K562 (cell line): ENCODE measurements around the gene NR1H3. TPM values are rescaled to one million over a fixed set of nuclear protein-coding genes. Genes with fewer than 3 reads are reported as not detected.

Source experiments
- ATAC-seq: fragments of 200-7000 bp; cut with Tn5 transposase; 3 replicates; pipeline ENCODE4 v1.9.1; 2020; ENCODE audit warnings: moderate library complexity
- BruUV-seq: library from RNA; stranded (reverse); fragments of 400-500 nt; replicated peaks from 2 replicates; lab custom pipeline; 2021; lab: Mats Ljungman, UMichigan
- CTCF ChIA-PET: fragments of 300-600 bp; formaldehyde crosslinking; extraction: SDS; loops from one replicate; lab custom pipeline; 2021; ENCODE audit warnings: low intra/inter-chr PET ratio; lab: Yijun Ruan, JAX
- POLR2A ChIA-PET: fragments of 300-600, 350-650 bp; sonication (Branson Sonifier 250); formaldehyde crosslinking; extraction: SDS; loops from one replicate; lab custom pipeline; 2021; ENCODE audit warnings: antibody characterized with exemption, inconsistent platforms; lab: Yijun Ruan, JAX
- DNase-seq, 4 experiments: peaks; one replicate each; pipeline versions ENCODE4 v3.0.0 to v3.0.0-alpha.2; 2011 to 2018; ENCODE audit warnings: low spot score in 3 of 4, mixed read lengths in 3 of 4; ENCODE audit errors: extremely low read depth in 1 of 4
- FAIRE-seq: peaks from 2 replicates; lab custom pipeline; 2011; peaks lifted over from hg19 to GRCh38; lab: Jason Lieb, UNC
- H2AFZ ChIP-seq: 2 replicates; pipeline ENCODE4 v1.6.0; 2011; ENCODE audit warnings: low read depth, low read length, control low read depth, inconsistent platforms
- H3K27ac ChIP-seq: fragments of 200-600 bp; 3 replicates; pipeline ENCODE4 v1.8.0; 2011; ENCODE audit warnings: low read depth, mild to moderate bottlenecking, control low read depth, inconsistent platforms, low read length, moderate library complexity, mixed read lengths; ENCODE audit errors: extremely low read depth
- H3K27me3 ChIP-seq, 2 experiments: fragments of 300-600 bp in 1 of 2; 2 replicates in 1 of 2; 3 replicates in 1 of 2; pipeline versions ENCODE4 v1.6.0 to v1.8.0; 2011; ENCODE audit warnings: inconsistent platforms in 2 of 2, low read length in 2 of 2, mild to moderate bottlenecking in 1 of 2, mixed read lengths in 1 of 2, moderate library complexity in 1 of 2; ENCODE audit not compliant: control insufficient read depth in 2 of 2, insufficient read depth in 2 of 2
- H3K36me3 ChIP-seq: fragments of 300-600 bp; 3 replicates; pipeline ENCODE4 v1.8.0; 2011; ENCODE audit warnings: mild to moderate bottlenecking, low read length, inconsistent platforms; ENCODE audit not compliant: control insufficient read depth, insufficient read depth
- H3K4me1 ChIP-seq, 2 experiments: fragments of 200-600 bp in 1 of 2; replicated peaks in 1 of 2; 2 replicates in 1 of 2; 3 replicates in 1 of 2; pipeline versions ENCODE4 v1.5.1 to v1.8.0; 2011; ENCODE audit warnings: inconsistent platforms in 2 of 2, low read length in 2 of 2, mild to moderate bottlenecking in 1 of 2, mixed read lengths in 1 of 2, moderate library complexity in 1 of 2; ENCODE audit not compliant: control insufficient read depth in 2 of 2, insufficient read depth in 2 of 2
- H3K4me2 ChIP-seq: 2 replicates; pipeline ENCODE4 v1.6.1; 2011; ENCODE audit warnings: low read length, control low read depth, inconsistent platforms, mixed read lengths; ENCODE audit not compliant: insufficient read depth
- H3K4me3 ChIP-seq: fragments of 200-600 bp; sonication (generic), shearing (Covaris generic); 2 replicates; pipeline ENCODE4 v1.5.1; 2016; ENCODE audit warnings: control low read depth, inconsistent platforms
- H3K79me2 ChIP-seq: fragments of 200-600 bp; 3 replicates; pipeline ENCODE4 v1.8.0; 2011; ENCODE audit warnings: low read length, inconsistent platforms; ENCODE audit not compliant: control insufficient read depth, insufficient read depth
- H3K9ac ChIP-seq, 2 experiments: 2 replicates each; pipeline versions ENCODE4 v1.6.0 to v1.6.1; 2011; ENCODE audit warnings: low read depth in 2 of 2, low read length in 2 of 2, control low read depth in 1 of 2, inconsistent platforms in 1 of 2, mild to moderate bottlenecking in 1 of 2, mixed read lengths in 1 of 2; ENCODE audit not compliant: insufficient read depth in 1 of 2
- H3K9me1 ChIP-seq: one replicate; pipeline ENCODE4 v1.6.0; 2011; ENCODE audit warnings: inconsistent platforms, mild to moderate bottlenecking, low read length, moderate library complexity; ENCODE audit not compliant: control insufficient read depth, insufficient read depth
- H3K9me3 ChIP-seq: replicated peaks from 2 replicates; pipeline ENCODE4 v1.5.1; 2011; ENCODE audit warnings: low read depth, low read length, inconsistent platforms; ENCODE audit not compliant: control insufficient read depth, insufficient read depth
- H4K20me1 ChIP-seq: replicated peaks from 2 replicates; pipeline ENCODE4 v1.6.1; 2011; ENCODE audit warnings: low read length, inconsistent platforms, mixed read lengths; ENCODE audit not compliant: control insufficient read depth, insufficient read depth
- CEBPG ChIP-seq, 3 experiments: fragments of 200-800 bp in 1 of 3; sonication (Bioruptor generic) in 1 of 3; sonication (generic) in 1 of 3; formaldehyde crosslinking in 1 of 3; IDR thresholded peaks in 2 of 3; conservative IDR thresholded peaks in 1 of 3; 2 replicates each; pipeline versions ENCODE4 v1.6.1 to v1.8.0; 2016 to 2022; ENCODE audit warnings: missing compliant biosample characterization in 2 of 3, missing genetic modification characterization in 2 of 3, mild to moderate bottlenecking in 1 of 3, missing genetic modification reagents in 1 of 3
- EHMT2 ChIP-seq: fragments of 450-650 bp; IDR thresholded peaks from 2 replicates; pipeline ENCODE4 v1.6.1; 2018; ENCODE audit warnings: antibody characterized with exemption
- GATAD2A ChIP-seq: fragments of 450-650 bp; IDR thresholded peaks from 2 replicates; pipeline ENCODE4 v1.6.1; 2017
- MCM3 ChIP-seq: fragments of 450-650 bp; IDR thresholded peaks from 2 replicates; pipeline ENCODE4 v1.6.1; 2016
- MIER1 ChIP-seq: fragments of 450-650 bp; IDR thresholded peaks from 2 replicates; pipeline ENCODE4 v1.6.1; 2016; ENCODE audit warnings: antibody characterized with exemption, mild to moderate bottlenecking, low read depth
- REST ChIP-seq, 2 experiments: fragments of 450-650 bp; formaldehyde crosslinking in 1 of 2; IDR thresholded peaks; 2 replicates each; pipeline versions ENCODE4 v1.4.0 to v1.6.1; 2014 to 2020; ENCODE audit warnings: mild to moderate bottlenecking in 2 of 2, borderline replicate concordance in 1 of 2, low read depth in 1 of 2
- SIN3A ChIP-seq, 2 experiments: fragments of 150-350 bp in 1 of 2; IDR thresholded peaks; 2 replicates each; pipeline ENCODE4 v1.6.1; 2011 to 2016; ENCODE audit warnings: borderline replicate concordance in 2 of 2, low read depth in 2 of 2, low read length in 2 of 2, mild to moderate bottlenecking in 2 of 2, moderate library complexity in 2 of 2; ENCODE audit not compliant: control insufficient read depth in 1 of 2
- SOX6 ChIP-seq: fragments of 450-650 bp; IDR thresholded peaks from 2 replicates; pipeline ENCODE4 v1.6.1; 2014; ENCODE audit warnings: mild to moderate bottlenecking
- ZKSCAN1 ChIP-seq: fragments of 150-350 bp; IDR thresholded peaks from 2 replicates; pipeline ENCODE4 v1.6.1; 2016; ENCODE audit warnings: low read depth, low read length
- WGBS: fragments of 100-300 bp; shearing (Covaris generic); methylation state at CpG from one replicate; pipeline ENCODE4 v1.1.6; 2016; ENCODE audit warnings: low coverage, mixed read lengths; ENCODE audit not compliant: insufficient coverage; ENCODE audit errors: missing lambda C conversion rate; 5-methylcytosine and 5-hydroxymethylcytosine counted together
- in situ Hi-C: fragments of 300-500 bp; cut with MboI; formaldehyde crosslinking; loops from 4 replicates; pipeline ENCODE4 v1.15.0; 2018; ENCODE audit warnings: inconsistent platforms, mixed read lengths
- intact Hi-C: fragments of 100-400 bp; cut with micrococcal nuclease; formaldehyde crosslinking; loops from 2 replicates; pipeline ENCODE4 v1.14.2; 2022
- polyA plus RNA-seq, 8 experiments: library from polyadenylated mRNA; depleted of rRNA in 4 of 8; stranded (reverse) in 5 of 8; unstranded in 3 of 8; fragments of >200 nt; fragmentation: Nextera tagmentation in 2 of 8; fragmentation: Illumina TruSeq in 1 of 8; extraction: Ambion mirVana in 2 of 8; extraction: Trizol in 1 of 8; gene quantifications; 2 replicates each; pipeline versions ENCODE4 v1.2.1 to v1.2.3, GENCODE V29; 2011 to 2014; ENCODE audit warnings: inconsistent platforms in 1 of 8, missing spikeins in 1 of 8
- total RNA-seq, 7 experiments: library from RNA; depleted of rRNA in 6 of 7; stranded (reverse); fragments of >200 nt in 6 of 7; fragmentation: Illumina TruSeq in 2 of 7; extraction: Trizol in 2 of 7; gene quantifications; 2 replicates each; pipeline versions ENCODE4 v1.2.1 to v1.2.3, GENCODE V29; 2011 to 2021; ENCODE audit warnings: low replicate concordance in 1 of 7
- TF ChIP-seq, protein P1 (sequence below): sonication (generic); IDR thresholded peaks from 2 replicates; pipeline ENCODE4 v1.6.1; 2016

NR1H3 gene
- total and polyA plus RNA-seq, 9 of the 15 experiments (the other 6 are each of a cell fraction or from before 2014, with no cell fraction given) = 8.2 to 26.0 (median 11.9) TPM

DNA sequence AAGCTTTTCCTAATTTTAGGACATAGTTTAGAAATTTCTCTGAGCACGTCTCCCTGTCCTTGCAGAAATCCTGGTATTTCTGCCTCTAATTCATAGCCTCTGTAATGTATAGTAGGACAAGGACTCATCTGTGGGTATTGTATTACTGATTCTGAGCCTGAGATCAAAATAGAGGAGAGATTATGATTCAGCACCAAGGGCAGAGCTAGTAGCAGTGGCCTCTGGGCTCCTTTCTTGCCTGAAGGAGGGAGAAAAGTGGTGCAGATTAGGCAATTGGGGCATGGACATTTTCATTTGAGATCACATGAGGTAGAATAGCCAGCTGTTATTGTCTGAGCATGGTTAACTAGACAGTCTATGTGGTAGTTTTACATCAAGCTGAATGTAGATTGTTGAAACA is 14.9 kb downstream of the NR1H3 start:
- H3K27ac ChIP-seq = no peak overlapping the region
- FAIRE-seq = no peak
- ChIA-PET POLR2A (interaction anchor here (0.6 to 1.3 kb wide), 5 partner anchors 8 to 290 kb away, joined by 3 to 7 read pairs (median 4); partner anchors contain the start of gene ACP2), CTCF (no interaction called here)
- H3K9me3 ChIP-seq = no peaks in the 10 kb centered on the region
- H3K79me2 ChIP-seq = peaks cover 56% of the 10 kb centered on the region
- peaks cover 48% of the 10 kb centered on the region for H3K36me3 ChIP-seq
- 0% methylated on average over 1 of the region's 1 CpG for WGBS
- 0 out of 4 replicates have a peak overlapping the region, but pooled peaks of 1 of the 2 experiments have one; percentile 23 for H3K9ac ChIP-seq
- H3K27me3 ChIP-seq = no peaks in the 10 kb centered on the region
- 0 out of 4 replicates have a peak, but pooled peaks of 1 of the 2 experiments have one; percentile 41 for TF ChIP-seq SIN3A (IDR thresholded peaks at IDR 0.05; ENCODE audit: borderline replicate concordance in 2 of 2, control insufficient read depth in 1 of 2, low read depth in 2 of 2, low read length in 2 of 2)
- peak; percentile 84 for TF ChIP-seq MIER1
- no peak for TF ChIP-seq CEBPG (CRISPR knock-in tag; IDR thresholded peaks at IDR 0.05)
- 0 out of 4 replicates have a peak, but pooled peaks of 1 of the 2 experiments have one; percentile 11 for TF ChIP-seq CEBPG (tag; conservative IDR thresholded peaks at IDR 0.05 in 1 of 2, IDR thresholded peaks at IDR 0.05 in 1 of 2)
- TF ChIP-seq ZKSCAN1 = no peak
- TF ChIP-seq GATAD2A = no peak
- no peak for TF ChIP-seq MCM3
- TF ChIP-seq, protein P1, sequence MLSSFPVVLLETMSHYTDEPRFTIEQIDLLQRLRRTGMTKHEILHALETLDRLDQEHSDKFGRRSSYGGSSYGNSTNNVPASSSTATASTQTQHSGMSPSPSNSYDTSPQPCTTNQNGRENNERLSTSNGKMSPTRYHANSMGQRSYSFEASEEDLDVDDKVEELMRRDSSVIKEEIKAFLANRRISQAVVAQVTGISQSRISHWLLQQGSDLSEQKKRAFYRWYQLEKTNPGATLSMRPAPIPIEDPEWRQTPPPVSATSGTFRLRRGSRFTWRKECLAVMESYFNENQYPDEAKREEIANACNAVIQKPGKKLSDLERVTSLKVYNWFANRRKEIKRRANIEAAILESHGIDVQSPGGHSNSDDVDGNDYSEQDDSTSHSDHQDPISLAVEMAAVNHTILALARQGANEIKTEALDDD = 0 out of 2 replicates have a peak, but pooled peaks have one; percentile 8
- no peak for TF ChIP-seq SOX6
- TF ChIP-seq REST (IDR thresholded peaks at IDR 0.05; ENCODE audit: borderline replicate concordance) = peak; percentile 97
- peak; percentile 87 for TF ChIP-seq REST (CRISPR knock-in tag; IDR thresholded peaks at IDR 0.05; ENCODE audit: low read depth)
- peak; percentile 90 for TF ChIP-seq EHMT2
- in situ Hi-C loops = no loop called here
- BruUV-seq = no TSS peak
- peak overlapping the region; percentile 77; the same call in 1 of the 2 replicates for H3K4me2 ChIP-seq
- peak in 1 of 4 experiments; percentile 32 for DNase-seq
- peaks cover 49 to 54% of the 10 kb centered on the region in 2 experiments for H3K4me1 ChIP-seq
- H3K4me3 ChIP-seq = no peak overlapping the region
- intact Hi-C loops = no loop called here
- peaks cover 29% of the 10 kb centered on the region for H4K20me1 ChIP-seq
- H2AFZ ChIP-seq = no peak overlapping the region
- H3K9me1 ChIP-seq = peaks cover 16% of the 10 kb centered on the region
- no peak for ATAC-seq
